T47D (cell line): ENCODE results near the gene RCOR1.

ENCODE experiments used
- DNase-seq, 2 experiments: peaks; one replicate each; pipeline versions ENCODE4 v3.0.0 to v3.0.0-alpha.2; 2011 to 2012; ENCODE audit warnings: low read depth in 1 of 2, low spot score in 1 of 2
- JUND ChIP-seq: IDR thresholded peaks from 2 replicates; pipeline ENCODE4 v1.6.1; 2012; ENCODE audit warnings: low read depth
- in situ Hi-C: cut with HindIII; loops from 2 replicates; pipeline ENCODE4 v1.10.0; 2016; ENCODE audit warnings: low sequenced_read_pairs, low pct_unique_long_range_greater_than_20kb

RCOR1 gene

GRCh38 chr14:102662636-102663430 lies 70.4 kb downstream of the RCOR1 start:
- no peak for DNase-seq
- in situ Hi-C loops: no loop called here
- no peak for TF ChIP-seq JUND

- in situ Hi-C loops: no loop called here
- no peak for DNase-seq
- no peak for TF ChIP-seq JUND
Measured at GRCh38 chr14:102663440-102663839, 71.0 kb downstream of the RCOR1 start.

- no peak for DNase-seq
- no peak for TF ChIP-seq JUND
- in situ Hi-C loops: no loop called here
Measured at GRCh38 chr14:102665621-102666020, 73.2 kb downstream of the RCOR1 start.

- TF ChIP-seq JUND: no peak
- no peak for DNase-seq
- in situ Hi-C loops: no loop called here
Measured at GRCh38 chr14:102666635-102667034, 74.2 kb downstream of the RCOR1 start.

- no peak for DNase-seq
- in situ Hi-C loops: no loop called here
- TF ChIP-seq JUND: no peak
Measured at GRCh38 chr14:102667703-102668102, 75.3 kb downstream of the RCOR1 start.

GRCh38 chr14:102668291-102668873 lies 75.9 kb downstream of the RCOR1 start:
- DNase-seq: no peak
- in situ Hi-C loops: no loop called here
- TF ChIP-seq JUND: no peak

- in situ Hi-C loops: no loop called here
- DNase-seq: no peak
- TF ChIP-seq JUND: no peak
Measured at GRCh38 chr14:102671410-102671809, 79.0 kb downstream of the RCOR1 start.

GRCh38 chr14:102672410-102672960 lies 80.0 kb downstream of the RCOR1 start:
- DNase-seq: no peak
- TF ChIP-seq JUND: no peak
- in situ Hi-C loops: no loop called here

- no peak for TF ChIP-seq JUND
- no peak for DNase-seq
- in situ Hi-C loops: no loop called here
Measured at GRCh38 chr14:102675396-102675795, 82.9 kb downstream of the RCOR1 start.

- in situ Hi-C loops: no loop called here
- no peak for DNase-seq
- no peak for TF ChIP-seq JUND
Measured at GRCh38 chr14:102678394-102678793, 85.9 kb downstream of the RCOR1 start.

- in situ Hi-C loops: no loop called here
- no peak for TF ChIP-seq JUND
- no peak for DNase-seq
Measured at GRCh38 chr14:102683399-102684297, 91.2 kb downstream of the RCOR1 start.

GRCh38 chr14:102684298-102684663 lies 91.8 kb downstream of the RCOR1 start:
- no peak for DNase-seq
- in situ Hi-C loops: no loop called here

More at GRCh38 chr14:102684298-102684663, 91.8 kb downstream of the RCOR1 start:
- no peak for TF ChIP-seq JUND
